ENCODE data around the gene SH3BP5. TPM values are rescaled to one million over a fixed set of nuclear protein-coding genes. Genes with fewer than 3 reads are reported as not detected.

Gene SH3BP5
- total RNA-seq, 1 experiment from 2014 or later = 5.1 TPM

DNA sequence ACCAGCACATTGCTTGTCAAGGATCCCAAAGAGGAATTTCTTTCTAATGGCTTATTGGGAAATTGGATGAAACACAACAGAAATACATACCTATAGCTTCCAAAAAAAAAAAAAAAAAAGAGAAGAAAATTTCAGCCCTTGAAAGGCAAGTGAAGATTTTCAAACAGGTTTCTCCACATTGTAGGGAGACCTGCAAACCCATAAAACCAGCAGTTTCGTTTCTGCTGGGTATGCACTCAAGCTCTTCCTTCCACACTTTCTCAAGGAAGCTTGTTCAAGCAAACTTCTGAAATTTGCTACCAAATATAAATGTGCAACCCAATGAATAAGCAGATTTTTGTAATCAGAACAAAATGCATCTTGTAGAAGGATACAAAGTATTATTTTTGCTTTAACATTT lies 15.9 kb upstream of the SH3BP5 start:
- in situ Hi-C loops (cut with HindIII; ENCODE audit: low sequenced_read_pairs) = no loop called here
- DNase-seq (ENCODE audit: low spot score) = no peak

DNA sequence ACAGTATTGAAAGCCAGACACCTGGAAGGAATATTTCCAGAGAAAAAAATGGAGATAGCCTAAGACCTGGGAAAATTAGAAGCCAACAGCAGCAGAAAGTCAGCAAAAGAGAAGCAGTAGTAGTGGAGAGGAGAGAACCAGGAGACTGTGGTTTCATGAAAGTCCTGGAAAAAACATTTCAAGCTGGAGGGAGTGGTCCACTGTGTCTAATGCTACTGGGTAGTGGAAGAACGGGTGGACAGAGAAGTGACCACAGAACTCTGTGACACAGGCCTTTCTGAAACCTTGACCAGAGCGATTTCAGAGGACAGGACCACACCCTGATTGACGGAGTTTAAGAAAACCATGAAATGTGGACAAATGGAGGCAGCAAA lies 15.3 kb upstream of the SH3BP5 start:
- in situ Hi-C loops (cut with HindIII; ENCODE audit: low sequenced_read_pairs) = no loop called here
- DNase-seq (ENCODE audit: low spot score) = no peak

DNA sequence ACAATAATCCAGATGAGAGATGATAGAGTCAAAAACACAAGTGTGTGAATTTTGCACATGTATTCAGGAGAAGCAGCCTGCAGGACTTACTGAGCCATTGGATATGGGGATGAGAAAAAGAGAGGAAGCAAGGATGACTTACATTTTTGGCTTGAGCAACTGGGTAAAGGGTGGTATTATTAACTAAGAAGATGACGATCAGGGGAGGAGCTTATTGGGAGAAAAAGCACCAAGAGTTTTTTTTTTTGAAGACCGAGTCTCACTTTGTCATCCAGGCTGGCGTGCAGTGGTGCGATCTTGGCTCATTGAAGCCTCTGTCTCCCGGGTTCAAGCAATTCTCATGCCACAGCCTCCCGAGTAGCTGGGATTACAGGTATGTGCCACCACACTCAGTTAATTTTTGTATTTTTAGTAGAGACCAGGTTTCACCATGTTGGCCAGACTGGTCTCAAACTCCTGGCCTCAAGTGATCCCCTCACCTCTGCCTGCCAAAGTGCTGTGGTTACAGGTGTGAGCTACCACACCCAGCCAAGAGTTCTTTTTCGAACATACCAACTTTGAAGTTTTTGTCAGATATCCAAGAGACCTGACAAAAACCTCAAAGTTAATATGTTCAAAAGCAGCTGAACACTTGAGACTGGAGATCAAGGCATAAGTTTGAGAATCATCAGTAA lies 14.8 kb upstream of the SH3BP5 start:
- in situ Hi-C loops (cut with HindIII; ENCODE audit: low sequenced_read_pairs) = no loop called here
- no peak for DNase-seq (ENCODE audit: low spot score)

DNA sequence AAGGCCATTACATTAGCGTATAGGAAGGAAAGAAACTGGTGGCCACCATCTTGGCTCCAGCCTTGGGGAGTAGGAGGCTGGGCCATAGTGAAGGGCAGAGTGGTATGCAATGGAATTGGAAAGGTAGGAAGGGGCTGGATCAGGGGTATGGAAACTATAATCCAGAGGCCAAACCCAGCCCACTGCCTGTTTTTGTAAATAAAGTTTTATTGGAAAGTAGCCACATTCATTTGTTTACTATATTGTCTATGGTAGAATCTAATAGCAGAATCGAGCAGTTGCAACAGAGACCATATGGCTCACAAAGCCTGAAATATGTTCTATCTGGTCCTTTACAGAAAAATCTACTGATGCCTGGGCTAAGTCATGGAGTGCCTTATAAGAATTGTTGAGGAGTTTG lies 14.1 kb upstream of the SH3BP5 start:
- in situ Hi-C loops (cut with HindIII; ENCODE audit: low sequenced_read_pairs) = no loop called here
- DNase-seq (ENCODE audit: low spot score) = no peak

DNA sequence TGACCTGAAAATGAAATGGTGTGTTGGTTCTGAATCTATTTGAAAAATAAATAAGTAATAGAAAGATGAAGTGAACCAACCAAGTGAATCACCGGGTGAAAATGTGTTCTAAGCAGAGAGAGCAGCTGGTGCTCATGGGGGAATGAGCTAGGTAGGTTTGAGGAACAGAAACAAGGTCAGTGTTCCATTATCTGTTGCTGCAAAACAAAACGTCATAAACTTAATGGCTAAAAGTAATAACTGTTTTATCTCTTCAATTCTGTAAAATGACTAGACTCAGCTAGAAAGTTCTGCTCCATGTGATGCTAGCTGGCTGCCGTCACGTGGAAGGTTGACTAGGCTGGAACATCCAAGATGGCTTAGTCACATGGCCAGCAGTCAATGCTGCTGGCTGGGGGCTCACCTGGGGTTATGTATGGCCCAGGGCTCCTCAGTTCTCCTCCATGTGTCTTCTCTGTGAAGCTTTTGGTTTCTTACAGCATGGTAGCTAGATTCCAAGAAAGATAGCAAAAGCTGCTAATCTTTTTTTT lies 13.3 kb upstream of the SH3BP5 start:
- DNase-seq (ENCODE audit: low spot score) = no peak
- in situ Hi-C loops (cut with HindIII; ENCODE audit: low sequenced_read_pairs) = no loop called here

DNA sequence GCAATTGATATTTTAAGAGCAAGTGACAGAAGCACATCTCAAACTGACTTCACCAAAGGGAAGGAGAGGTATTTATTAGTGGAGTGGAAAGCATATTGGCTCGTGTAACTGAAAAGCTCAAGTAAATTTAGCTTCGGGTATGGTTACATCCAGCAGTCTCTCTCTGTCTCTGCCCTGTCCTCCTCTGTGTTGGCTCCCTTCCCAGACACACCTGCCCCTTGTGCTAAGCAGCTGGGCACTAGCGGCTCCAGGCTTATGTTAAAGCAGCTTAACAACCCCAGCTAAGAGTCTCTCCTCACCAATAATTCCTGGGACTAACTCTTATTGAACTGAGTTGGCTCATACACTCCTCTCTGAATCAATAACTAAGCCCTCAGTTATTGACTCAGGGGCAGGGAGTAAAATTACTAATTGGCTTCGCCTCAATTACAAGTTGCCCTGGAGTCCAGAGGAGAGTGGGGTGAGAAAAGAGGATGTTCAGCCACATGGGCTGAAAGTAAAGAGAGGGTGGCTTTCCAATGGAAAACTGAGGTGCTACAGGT lies 12.8 kb upstream of the SH3BP5 start:
- no peak for DNase-seq (ENCODE audit: low spot score)
- in situ Hi-C loops (cut with HindIII; ENCODE audit: low sequenced_read_pairs) = no loop called here

DNA sequence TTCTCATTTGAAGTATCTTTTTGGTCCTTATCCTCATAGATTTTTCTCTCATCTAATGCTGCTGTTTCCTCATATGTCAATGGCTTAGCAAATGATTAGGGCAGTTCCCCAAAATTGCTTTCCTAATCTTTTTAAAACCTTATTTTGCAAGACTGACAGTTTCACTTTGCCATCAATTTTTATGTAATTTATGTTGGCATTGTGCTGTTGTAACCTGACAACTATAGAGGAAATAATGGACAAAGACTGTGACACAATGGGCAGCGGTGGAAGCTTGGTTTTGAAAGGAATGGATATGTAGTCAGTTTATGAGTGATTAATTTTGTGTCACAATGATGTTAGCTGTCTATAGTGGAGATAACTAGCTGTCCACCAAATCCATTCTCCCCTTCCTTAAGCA lies 10.6 kb upstream of the SH3BP5 start:
- in situ Hi-C loops (cut with HindIII; ENCODE audit: low sequenced_read_pairs) = no loop called here
- no peak for DNase-seq (ENCODE audit: low spot score)

DNA sequence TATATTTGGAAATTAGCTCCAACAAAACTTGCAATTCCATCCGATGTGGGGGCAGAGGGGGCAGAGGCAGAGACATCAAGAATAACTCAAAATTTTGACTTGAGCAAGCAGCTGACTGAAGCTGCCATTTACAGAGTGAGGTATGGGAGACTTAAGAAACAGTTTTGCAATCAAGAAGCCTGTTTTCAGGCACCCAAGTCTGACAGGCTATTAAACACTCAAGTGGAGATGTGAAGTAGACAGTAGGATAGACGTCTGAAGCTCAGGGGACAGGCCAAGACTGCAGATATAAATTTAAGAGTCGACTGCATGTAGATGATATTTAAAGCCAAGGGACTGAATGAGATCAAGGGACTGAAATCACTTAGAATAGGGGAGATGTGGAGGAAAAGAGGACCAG lies 9.9 kb upstream of the SH3BP5 start:
- DNase-seq (ENCODE audit: low spot score) = no peak
- in situ Hi-C loops (cut with HindIII; ENCODE audit: low sequenced_read_pairs) = no loop called here

DNA sequence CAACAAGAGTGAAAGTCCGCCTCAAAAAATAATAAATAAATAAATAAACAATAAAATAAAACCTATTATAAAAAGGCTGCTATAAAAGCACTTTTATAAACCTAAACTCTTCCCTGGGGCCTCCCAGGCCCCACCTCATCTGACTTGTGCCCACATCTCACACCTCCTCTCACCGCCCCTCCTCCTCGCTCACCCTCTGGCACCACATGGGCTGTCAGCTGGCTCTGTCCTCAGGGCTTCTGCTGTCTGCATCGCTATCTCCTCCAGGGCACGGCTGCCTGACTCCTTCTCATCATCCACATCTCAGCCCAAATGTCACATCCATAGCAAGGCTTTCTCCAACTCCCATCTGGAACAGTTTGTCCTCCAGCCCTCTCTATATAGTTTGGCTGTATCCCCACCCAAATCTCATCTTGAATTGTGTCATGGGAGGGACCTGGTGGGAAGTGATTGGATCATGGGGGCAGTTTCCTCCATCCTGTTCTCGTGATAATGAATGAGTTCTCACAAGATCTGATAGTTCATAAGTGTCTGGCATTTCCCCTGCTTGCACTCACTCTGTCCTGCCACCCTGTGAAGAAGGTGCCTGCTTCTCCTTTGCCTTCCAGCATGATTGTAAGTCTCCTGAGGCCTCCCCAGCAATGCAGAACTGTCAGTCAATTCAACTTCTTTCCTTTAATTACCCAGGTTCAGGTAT lies 8.8 kb upstream of the SH3BP5 start:
- in situ Hi-C loops (cut with HindIII; ENCODE audit: low sequenced_read_pairs) = no loop called here
- no peak for DNase-seq (ENCODE audit: low spot score)

DNA sequence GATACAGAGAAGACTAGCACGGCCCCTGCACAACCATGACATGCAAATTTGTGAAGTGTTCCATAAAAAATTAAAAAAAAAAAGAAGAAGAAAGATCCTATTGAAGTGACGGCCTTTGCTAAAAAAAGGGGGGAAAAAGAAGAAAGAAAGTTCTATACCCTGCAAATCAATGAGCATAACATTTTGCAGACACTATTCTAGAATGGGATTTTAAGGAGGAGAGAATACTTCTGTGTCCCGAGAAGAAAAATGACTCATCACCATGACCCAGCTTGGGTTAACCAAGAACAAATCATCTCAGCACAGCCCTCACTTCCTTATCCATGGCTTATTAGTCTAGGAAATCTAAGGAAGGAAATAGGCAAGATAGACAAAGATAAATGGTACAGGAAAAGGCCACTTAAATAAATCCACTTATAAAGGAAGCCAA lies 7.4 kb upstream of the SH3BP5 start:
- DNase-seq (ENCODE audit: low spot score) = no peak
- in situ Hi-C loops (cut with HindIII; ENCODE audit: low sequenced_read_pairs) = no loop called here

DNA sequence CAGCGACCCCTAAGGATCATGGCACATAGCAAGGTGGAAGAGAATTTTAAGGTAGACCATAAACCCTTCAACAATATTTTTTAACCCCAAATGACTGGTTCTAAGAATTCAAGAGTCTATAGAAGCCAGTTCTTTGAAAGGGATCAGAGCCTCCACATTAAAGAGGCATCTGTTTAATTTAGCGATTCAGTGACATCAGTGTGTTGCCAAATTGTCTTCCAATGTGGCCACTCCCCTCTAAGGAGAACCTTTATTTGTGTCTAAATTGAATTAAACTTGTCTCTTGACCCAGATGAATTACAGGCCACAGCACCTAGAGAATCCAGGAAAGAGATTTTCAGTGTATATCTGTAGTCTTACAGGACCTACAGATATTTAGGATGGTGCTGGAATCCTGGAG lies 6.6 kb upstream of the SH3BP5 start:
- in situ Hi-C loops (cut with HindIII; ENCODE audit: low sequenced_read_pairs) = no loop called here
- DNase-seq (ENCODE audit: low spot score) = no peak

DNA sequence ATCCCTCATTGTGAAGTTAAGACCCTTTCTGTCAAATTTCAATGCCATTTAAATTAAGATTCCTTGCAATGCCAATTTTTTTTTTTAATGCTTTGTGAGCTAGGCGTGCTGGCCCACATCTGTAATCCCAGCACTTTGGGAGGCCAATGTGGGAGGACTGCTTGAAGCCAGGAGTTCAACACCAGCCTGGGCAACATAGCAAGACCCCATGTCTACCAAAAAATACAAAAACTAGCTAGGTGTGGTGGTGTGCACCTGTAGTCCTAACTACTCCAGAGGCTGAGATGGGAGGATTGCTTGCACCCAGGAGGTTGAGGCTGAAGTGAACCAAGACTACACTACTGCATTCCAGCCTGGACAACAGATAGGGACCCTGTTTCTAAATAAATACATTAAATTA lies 5.6 kb upstream of the SH3BP5 start:
- DNase-seq (ENCODE audit: low spot score) = no peak
- in situ Hi-C loops (cut with HindIII; ENCODE audit: low sequenced_read_pairs) = no loop called here

DNA sequence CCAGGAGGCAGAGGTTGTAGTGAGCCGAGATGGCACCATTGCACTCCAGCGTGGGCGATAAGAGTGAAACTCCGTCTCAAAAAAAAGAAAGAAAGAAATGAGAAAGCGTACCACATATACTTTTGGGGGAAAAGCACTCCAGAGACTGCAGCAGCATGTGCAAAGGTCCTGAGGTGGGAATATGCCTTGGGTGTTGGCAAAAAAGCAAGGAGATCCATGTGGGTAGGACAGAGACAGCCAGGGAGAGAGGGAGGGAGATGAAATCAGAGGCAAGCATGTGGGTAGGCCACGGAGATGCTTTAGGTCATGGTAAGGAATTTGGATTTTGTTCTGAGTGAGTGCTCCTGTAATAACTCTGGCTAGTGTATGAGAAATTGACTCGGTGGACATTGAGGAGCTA lies 3.7 kb upstream of the SH3BP5 start:
- no peak for DNase-seq (ENCODE audit: low spot score)
- in situ Hi-C loops (cut with HindIII; ENCODE audit: low sequenced_read_pairs) = no loop called here

DNA sequence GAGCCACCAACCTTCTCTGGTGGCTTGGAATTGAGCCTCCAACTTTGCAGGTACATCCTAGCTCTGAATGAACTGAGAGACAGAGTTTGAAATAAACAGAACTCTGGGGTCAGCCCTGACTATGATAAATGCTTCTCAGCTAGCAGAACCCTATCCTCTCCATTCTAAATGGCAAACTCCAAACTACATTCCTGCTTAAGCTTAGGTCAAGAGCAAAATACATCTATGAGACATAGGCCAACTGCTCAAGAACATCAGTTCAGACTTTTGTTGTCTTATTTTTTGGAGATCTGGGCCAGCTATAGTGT lies 1.5 kb upstream of the SH3BP5 start:
- in situ Hi-C loops (cut with HindIII; ENCODE audit: low sequenced_read_pairs) = no loop called here
- DNase-seq (ENCODE audit: low spot score) = no peak

DNA sequence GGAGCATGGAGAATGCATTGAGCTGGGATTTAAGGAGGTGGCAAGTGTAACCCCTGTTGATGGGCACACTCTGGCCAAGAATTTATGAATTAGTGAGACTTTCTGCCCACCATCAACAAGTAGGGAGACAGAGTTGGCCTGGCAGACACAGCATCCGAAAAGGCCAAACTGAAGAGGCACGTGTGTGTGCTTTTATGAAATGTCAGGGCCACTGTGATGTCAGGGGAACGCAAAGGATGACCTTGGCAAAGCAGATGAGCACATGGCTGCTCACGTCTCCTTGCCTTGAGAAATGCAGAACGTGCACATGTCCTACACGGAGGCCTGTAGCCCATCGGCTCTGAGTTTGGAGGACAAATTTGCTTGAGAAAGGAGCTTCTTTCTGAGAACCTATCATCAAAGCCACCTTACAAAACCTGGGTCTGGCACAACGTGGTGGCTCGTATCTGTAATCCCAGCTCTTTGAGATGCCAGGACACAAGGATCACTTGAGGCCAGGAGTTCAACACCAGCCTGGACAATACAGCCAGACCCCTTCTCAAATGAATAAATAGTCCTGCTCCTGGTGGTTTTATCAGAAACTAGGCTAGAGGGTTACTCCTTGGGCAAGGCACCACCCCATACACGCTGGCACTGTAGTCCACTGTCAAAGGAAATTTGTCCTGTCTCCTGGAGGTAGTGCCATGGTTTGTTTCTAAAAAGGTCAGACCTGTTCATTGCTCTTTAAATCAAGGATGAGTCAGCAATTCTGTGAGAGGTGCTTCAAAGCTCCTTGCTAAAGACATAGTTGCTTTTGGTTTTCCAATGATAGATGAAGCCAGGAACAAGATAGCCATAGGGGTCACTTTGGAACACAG lies 941 bp upstream of the SH3BP5 start:
- no peak for DNase-seq (ENCODE audit: low spot score)
- in situ Hi-C loops (cut with HindIII; ENCODE audit: low sequenced_read_pairs) = no loop called here

DNA sequence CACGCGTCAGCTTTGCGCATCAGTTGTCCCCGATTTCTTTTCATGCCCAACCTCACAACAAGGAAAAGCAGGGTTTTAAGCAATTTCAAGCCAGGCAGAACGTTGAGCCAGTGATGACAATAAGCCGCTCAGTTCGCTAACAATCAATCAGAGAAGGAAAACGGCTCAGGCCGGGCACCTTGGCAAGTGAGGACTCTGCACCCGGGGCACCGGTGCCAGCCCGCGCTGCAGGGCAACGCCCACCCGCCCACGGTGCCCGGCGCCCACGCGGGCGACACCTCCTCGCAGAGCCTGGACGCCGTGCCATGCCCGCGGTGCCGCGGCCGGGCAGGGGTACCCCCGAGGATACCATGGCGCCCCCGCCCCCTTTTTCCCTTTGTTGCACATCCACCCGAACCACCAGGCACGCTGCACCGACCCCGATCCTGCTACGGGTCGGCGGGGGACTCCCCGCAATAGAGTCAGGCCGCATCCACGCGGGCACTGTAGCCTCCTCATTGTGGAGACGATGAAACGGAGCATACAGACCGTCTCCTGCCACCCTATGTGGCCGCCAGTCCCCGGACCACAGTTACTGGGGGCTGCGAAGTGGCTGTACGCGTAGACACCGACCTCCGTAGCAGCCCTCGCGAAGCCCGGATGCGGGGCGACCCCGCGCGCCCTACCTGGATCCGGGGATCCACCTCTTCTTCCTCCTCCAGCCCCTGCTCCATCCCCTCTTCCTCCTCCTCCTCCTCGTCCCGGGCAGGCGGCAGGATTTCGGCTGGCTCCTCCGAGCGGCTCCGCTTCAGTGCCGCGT lies 581 bp downstream of the SH3BP5 start:
- peak; percentile 70 for DNase-seq (ENCODE audit: low spot score)
- in situ Hi-C loops (cut with HindIII; ENCODE audit: low sequenced_read_pairs) = no loop called here

DNA sequence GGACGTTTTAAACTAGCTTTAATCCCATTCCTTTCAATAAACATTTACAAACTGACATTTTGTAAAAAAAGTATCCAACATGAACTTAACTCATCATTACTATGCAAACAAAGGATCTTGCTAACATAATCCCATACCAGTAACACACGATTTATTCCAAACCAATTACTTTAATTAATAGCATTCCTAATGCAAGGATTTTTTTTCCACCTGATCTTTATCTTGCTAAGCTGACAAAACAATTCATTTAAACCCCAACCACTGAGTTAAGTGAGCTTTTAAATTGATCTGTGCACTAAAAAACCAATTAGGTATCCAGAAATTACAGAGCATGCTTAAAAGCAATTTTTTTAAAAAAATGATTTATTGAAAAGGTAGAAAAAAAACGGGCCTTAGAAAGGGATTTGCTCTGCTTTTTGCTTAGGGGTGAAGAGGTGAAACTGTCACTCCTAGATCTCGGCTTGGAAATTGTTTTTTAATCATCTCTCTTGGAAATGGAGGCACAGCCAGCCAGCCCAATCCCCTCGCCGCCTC lies 1.2 kb downstream of the SH3BP5 start:
- in situ Hi-C loops (cut with HindIII; ENCODE audit: low sequenced_read_pairs) = no loop called here
- DNase-seq (ENCODE audit: low spot score) = peak; percentile 29

DNA sequence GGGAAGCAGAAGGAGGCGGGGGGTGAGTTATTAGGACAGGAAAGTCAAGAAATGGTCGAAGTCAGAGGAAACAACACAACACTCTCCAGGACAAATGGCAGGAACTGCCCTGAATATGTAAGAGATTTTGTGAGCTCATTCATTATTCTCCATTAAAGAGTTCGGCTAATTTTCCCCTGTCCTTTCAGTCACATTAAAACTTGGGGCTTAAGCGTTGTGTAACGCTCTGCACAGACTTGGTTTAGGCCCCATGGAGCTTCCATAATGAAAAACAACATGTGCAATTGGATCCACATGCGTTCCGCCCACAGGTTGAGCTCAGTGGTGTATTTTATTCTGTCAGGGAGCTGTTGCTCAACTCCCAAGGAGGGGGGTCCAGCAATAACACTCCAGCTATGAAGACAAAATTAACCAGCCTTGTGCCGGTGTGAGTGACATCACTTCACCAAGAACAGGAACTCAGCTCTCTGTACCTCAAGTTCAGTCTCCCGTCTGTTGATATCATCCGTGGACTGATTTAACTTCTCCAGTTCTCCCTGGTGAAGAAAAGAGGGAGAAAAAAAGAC lies 2.3 kb downstream of the SH3BP5 start:
- peak; percentile 54 for DNase-seq (ENCODE audit: low spot score)
- in situ Hi-C loops (cut with HindIII; ENCODE audit: low sequenced_read_pairs) = no loop called here

Measured in G401 (cell line).